Body of pancreas (tissue), 4 donors: ENCODE measurements around the gene ARFGEF2.

Source experiments
- CTCF ChIP-seq, 7 experiments: fragments of 450-650 bp in 4 of 7; fragments of 200-600 bp in 3 of 7; sonication (generic) in 3 of 7; IDR thresholded peaks; one replicate each; pipeline ENCODE4 v1.5.1; 2016 to 2019; ENCODE audit warnings: antibody characterized with exemption in 7 of 7
- POLR2A ChIP-seq, 3 donors: fragments of 450-650 bp; IDR thresholded peaks; one replicate each; pipeline ENCODE4 v1.6.1; 2016; ENCODE audit warnings: antibody characterized with exemption in 3 of 3, mild to moderate bottlenecking in 2 of 3

GRCh38 chr20:48910347-48910781 lies 11.1 kb upstream of the ARFGEF2 start:
- TF ChIP-seq CTCF (IDR thresholded peaks at IDR 0.05) (no peak), POLR2A (IDR thresholded peaks at IDR 0.05) (no peak)
